Esophagus muscularis mucosa (tissue), 3 donors: ENCODE measurements around the gene SYCN.

ENCODE experiments used
- POLR2AphosphoS5 ChIP-seq, 2 donors: sonication (generic); formaldehyde crosslinking; IDR thresholded peaks; one replicate each; pipeline ENCODE4 v1.6.1; 2017; ENCODE audit warnings: antibody characterized with exemption in 2 of 2
- TF ChIP-seq, protein P1 (sequence below), 3 experiments: fragments of 200-600 bp in 2 of 3; fragments of 450-650 bp in 1 of 3; sonication (generic) in 2 of 3; IDR thresholded peaks; one replicate each; pipeline ENCODE4 v1.5.1; 2017 to 2019; ENCODE audit warnings: antibody characterized with exemption in 3 of 3, mild to moderate bottlenecking in 2 of 3, moderate library complexity in 1 of 3

DNA sequence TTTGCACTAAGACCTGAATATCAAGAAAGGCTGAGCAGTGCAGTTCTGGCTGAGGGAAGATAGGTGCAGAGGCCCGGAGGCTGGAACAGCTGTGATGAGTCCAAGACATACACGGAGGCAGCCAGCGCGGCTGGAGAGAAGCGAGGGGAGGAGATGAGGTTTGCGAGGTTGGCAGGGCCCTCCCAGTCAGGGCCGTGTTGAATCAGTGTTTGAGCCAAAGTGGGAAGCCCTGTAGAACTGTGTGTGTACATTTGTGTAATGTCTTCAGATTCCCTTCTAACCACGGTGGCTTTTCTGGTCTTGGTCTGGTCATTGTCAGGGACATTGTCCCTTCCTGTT lies 43.6 kb downstream of the SYCN start:
- TF ChIP-seq, protein P1, sequence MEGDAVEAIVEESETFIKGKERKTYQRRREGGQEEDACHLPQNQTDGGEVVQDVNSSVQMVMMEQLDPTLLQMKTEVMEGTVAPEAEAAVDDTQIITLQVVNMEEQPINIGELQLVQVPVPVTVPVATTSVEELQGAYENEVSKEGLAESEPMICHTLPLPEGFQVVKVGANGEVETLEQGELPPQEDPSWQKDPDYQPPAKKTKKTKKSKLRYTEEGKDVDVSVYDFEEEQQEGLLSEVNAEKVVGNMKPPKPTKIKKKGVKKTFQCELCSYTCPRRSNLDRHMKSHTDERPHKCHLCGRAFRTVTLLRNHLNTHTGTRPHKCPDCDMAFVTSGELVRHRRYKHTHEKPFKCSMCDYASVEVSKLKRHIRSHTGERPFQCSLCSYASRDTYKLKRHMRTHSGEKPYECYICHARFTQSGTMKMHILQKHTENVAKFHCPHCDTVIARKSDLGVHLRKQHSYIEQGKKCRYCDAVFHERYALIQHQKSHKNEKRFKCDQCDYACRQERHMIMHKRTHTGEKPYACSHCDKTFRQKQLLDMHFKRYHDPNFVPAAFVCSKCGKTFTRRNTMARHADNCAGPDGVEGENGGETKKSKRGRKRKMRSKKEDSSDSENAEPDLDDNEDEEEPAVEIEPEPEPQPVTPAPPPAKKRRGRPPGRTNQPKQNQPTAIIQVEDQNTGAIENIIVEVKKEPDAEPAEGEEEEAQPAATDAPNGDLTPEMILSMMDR (IDR thresholded peaks at IDR 0.05), result no peak
- peak in 1 of 2 donors; percentile 30 for TF ChIP-seq POLR2AphosphoS5 (IDR thresholded peaks at IDR 0.05)
